Measurements from ENCODE around the gene FLT4. TPM values are rescaled to one million over a fixed set of nuclear protein-coding genes. Genes with fewer than 3 reads are reported as not detected.

Gene FLT4
- total RNA-seq, 3 donors from 2014 or later: 1.2 to 1.8 (median 1.6) TPM

GRCh38 chr5:180641566-180641900 is 7.9 kb downstream of the FLT4 start:
- Mint-ChIP-seq H3K9me3 (no peaks in the 10 kb centered on the region), H3K36me3 (ENCODE audit: insufficient read depth) (no peaks in the 10 kb centered on the region), H3K4me3 (no peak overlapping the region), H3K27me3 (ENCODE audit: low read depth) (peaks cover 8% of the 10 kb centered on the region), H3K4me1 (ENCODE audit: low read depth) (no peaks in the 10 kb centered on the region)
- ATAC-seq (no peak), DNase-seq (no peak)

GRCh38 chr5:180640861-180641565 is 8.4 kb downstream of the FLT4 start:
- H3K9me3 Mint-ChIP-seq: no peaks in the 10 kb centered on the region
- H3K27me3 Mint-ChIP-seq (ENCODE audit: low read depth): peaks cover 5% of the 10 kb centered on the region
- DNase-seq (no peak), ATAC-seq (no peak)
- no peaks in the 10 kb centered on the region for H3K4me1 Mint-ChIP-seq (ENCODE audit: low read depth)
- no peaks in the 10 kb centered on the region for H3K36me3 Mint-ChIP-seq (ENCODE audit: insufficient read depth)
- H3K4me3 Mint-ChIP-seq: no peak overlapping the region

- Mint-ChIP-seq H3K4me3 (no peak overlapping the region), H3K36me3 (ENCODE audit: insufficient read depth) (no peaks in the 10 kb centered on the region), H3K9me3 (no peaks in the 10 kb centered on the region), H3K4me1 (ENCODE audit: low read depth) (no peaks in the 10 kb centered on the region), H3K27me3 (ENCODE audit: low read depth) (peaks cover 3% of the 10 kb centered on the region)
- no peak for ATAC-seq
- DNase-seq: no peak
These were observed 8.9 kb downstream of the FLT4 start for GRCh38 chr5:180640611-180640860.

- ATAC-seq (no peak), DNase-seq (no peak)
These were observed 9.4 kb downstream of the FLT4 start for GRCh38 chr5:180639741-180640610.

GRCh38 chr5:180639287-180639686 is 10.1 kb downstream of the FLT4 start:
- Mint-ChIP-seq H3K4me3 (no peak overlapping the region), H3K9me3 (no peaks in the 10 kb centered on the region), H3K36me3 (ENCODE audit: insufficient read depth) (no peaks in the 10 kb centered on the region), H3K4me1 (ENCODE audit: low read depth) (no peaks in the 10 kb centered on the region), H3K27me3 (ENCODE audit: low read depth) (no peaks in the 10 kb centered on the region)
- DNase-seq (no peak), ATAC-seq (no peak)

More at GRCh38 chr5:180639741-180640610, 9.4 kb downstream of the FLT4 start:
- Mint-ChIP-seq H3K27me3 (ENCODE audit: low read depth) (peaks cover 1% of the 10 kb centered on the region), H3K4me3 (no peak overlapping the region), H3K4me1 (ENCODE audit: low read depth) (no peaks in the 10 kb centered on the region), H3K9me3 (no peaks in the 10 kb centered on the region), H3K36me3 (ENCODE audit: insufficient read depth) (no peaks in the 10 kb centered on the region)

GRCh38 chr5:180637962-180638680 is 11.3 kb downstream of the FLT4 start:
- Mint-ChIP-seq H3K9me3 (no peaks in the 10 kb centered on the region), H3K27me3 (ENCODE audit: low read depth) (peaks cover 3% of the 10 kb centered on the region), H3K4me1 (ENCODE audit: low read depth) (no peaks in the 10 kb centered on the region), H3K36me3 (ENCODE audit: insufficient read depth) (no peaks in the 10 kb centered on the region), H3K4me3 (no peak overlapping the region)
- no peak for DNase-seq
- no peak for ATAC-seq

- Mint-ChIP-seq H3K9me3 (no peaks in the 10 kb centered on the region), H3K4me3 (no peak overlapping the region), H3K4me1 (ENCODE audit: low read depth) (no peaks in the 10 kb centered on the region), H3K36me3 (ENCODE audit: insufficient read depth) (no peaks in the 10 kb centered on the region), H3K27me3 (ENCODE audit: low read depth) (peaks cover 3% of the 10 kb centered on the region)
- ATAC-seq (no peak), DNase-seq (no peak)
These were observed 12.9 kb downstream of the FLT4 start for GRCh38 chr5:180636403-180637075.

GRCh38 chr5:180636016-180636402 is 13.4 kb downstream of the FLT4 start:
- H3K36me3 Mint-ChIP-seq (ENCODE audit: insufficient read depth): no peaks in the 10 kb centered on the region
- DNase-seq: no peak
- H3K4me1 Mint-ChIP-seq (ENCODE audit: low read depth): no peaks in the 10 kb centered on the region
- ATAC-seq: no peak
- peaks cover 3% of the 10 kb centered on the region for H3K27me3 Mint-ChIP-seq (ENCODE audit: low read depth)
- H3K9me3 Mint-ChIP-seq: no peaks in the 10 kb centered on the region
- no peak overlapping the region for H3K4me3 Mint-ChIP-seq

- DNase-seq (no peak), ATAC-seq (no peak)
- H3K36me3 Mint-ChIP-seq (ENCODE audit: insufficient read depth): no peaks in the 10 kb centered on the region
- peaks cover 3% of the 10 kb centered on the region for H3K27me3 Mint-ChIP-seq (ENCODE audit: low read depth)
- H3K9me3 Mint-ChIP-seq: no peaks in the 10 kb centered on the region
- H3K4me3 Mint-ChIP-seq: no peak overlapping the region
- H3K4me1 Mint-ChIP-seq (ENCODE audit: low read depth): no peaks in the 10 kb centered on the region
These were observed 15.9 kb downstream of the FLT4 start for GRCh38 chr5:180633283-180634177.

- DNase-seq (no peak), ATAC-seq (no peak)
- Mint-ChIP-seq H3K27me3 (ENCODE audit: low read depth) (peaks cover 3% of the 10 kb centered on the region), H3K36me3 (ENCODE audit: insufficient read depth) (no peaks in the 10 kb centered on the region), H3K4me3 (no peak overlapping the region), H3K4me1 (ENCODE audit: low read depth) (no peaks in the 10 kb centered on the region), H3K9me3 (no peaks in the 10 kb centered on the region)
These were observed 16.6 kb downstream of the FLT4 start for GRCh38 chr5:180632768-180633167.

GRCh38 chr5:180631549-180632383 is 17.6 kb downstream of the FLT4 start:
- Mint-ChIP-seq H3K4me1 (ENCODE audit: low read depth) (no peaks in the 10 kb centered on the region), H3K9me3 (no peaks in the 10 kb centered on the region), H3K27me3 (ENCODE audit: low read depth) (peaks cover 3% of the 10 kb centered on the region), H3K36me3 (ENCODE audit: insufficient read depth) (no peaks in the 10 kb centered on the region), H3K4me3 (no peak overlapping the region)
- DNase-seq: no peak
- no peak for ATAC-seq

GRCh38 chr5:180630426-180630825 is 19.0 kb downstream of the FLT4 start:
- Mint-ChIP-seq H3K4me3 (no peak overlapping the region), H3K4me1 (ENCODE audit: low read depth) (no peaks in the 10 kb centered on the region), H3K36me3 (ENCODE audit: insufficient read depth) (no peaks in the 10 kb centered on the region), H3K9me3 (no peaks in the 10 kb centered on the region), H3K27me3 (ENCODE audit: low read depth) (peaks cover 3% of the 10 kb centered on the region)
- ATAC-seq (no peak), DNase-seq (no peak)

GRCh38 chr5:180629831-180630382 is 19.5 kb downstream of the FLT4 start:
- Mint-ChIP-seq H3K4me1 (ENCODE audit: low read depth) (no peaks in the 10 kb centered on the region), H3K27me3 (ENCODE audit: low read depth) (peaks cover 3% of the 10 kb centered on the region), H3K4me3 (no peak overlapping the region), H3K9me3 (no peaks in the 10 kb centered on the region), H3K36me3 (ENCODE audit: insufficient read depth) (no peaks in the 10 kb centered on the region)
- no peak for ATAC-seq
- no peak for DNase-seq

Data from activated T-cell treated with anti-CD3 and anti-CD28 coated beads, Interleukin-2, amount 50 U/mL, for 4 hours (primary cell).